ENCODE data around the gene PCP4L1.
"Not testable (repeated sequence)": the region's sequence is repeated elsewhere in the genome, so short reads cannot be mapped to it uniquely, and the experiment has no call there.

PCP4L1 gene

DNA sequence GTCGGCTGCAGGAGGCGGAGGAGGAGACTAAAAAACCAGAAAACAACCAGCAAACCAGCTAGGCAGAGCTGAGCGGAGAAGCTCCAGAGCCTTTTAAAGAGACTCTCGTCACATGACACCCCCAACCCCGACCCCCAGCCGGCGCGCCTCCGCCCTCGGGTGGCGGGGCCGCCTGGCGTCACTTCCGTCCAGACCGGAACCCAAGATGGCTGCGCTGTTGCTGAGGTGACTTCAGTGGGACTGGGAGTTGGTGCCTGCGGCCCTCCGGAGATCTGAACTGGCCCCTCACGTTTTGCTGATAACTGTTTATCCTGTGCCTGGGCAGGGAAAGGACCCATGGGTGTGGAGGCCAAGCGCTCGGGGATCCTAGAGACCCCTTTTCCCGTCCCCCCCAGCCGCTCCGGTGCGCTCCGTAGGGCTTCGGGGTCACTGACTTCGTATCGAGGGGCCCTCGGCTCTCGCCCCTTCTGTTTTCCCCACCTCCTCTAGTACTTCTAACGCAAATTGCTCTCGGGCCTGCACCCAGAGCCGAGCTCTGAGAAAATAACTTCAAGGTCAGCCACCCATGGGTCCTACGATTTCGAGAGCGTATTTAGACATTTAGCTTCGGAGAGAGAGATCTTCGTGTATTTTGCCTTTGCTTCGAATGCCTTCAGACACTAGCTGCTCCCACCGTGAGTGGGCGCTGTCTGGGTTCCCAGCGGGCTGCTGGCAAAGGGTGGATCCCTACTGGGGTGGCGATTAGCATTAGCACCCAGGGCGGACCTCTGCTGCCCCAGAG is 55.8 kb downstream of the PCP4L1 start, which contains the start of gene SDHC:
Gene SDHC (plus strand): TSS at position 181 of the 781 bp plus-strand sequence. CDS start 25 bp downstream, at position 206.
- DNase-seq (ENCODE audit: low spot score): peak; percentile 83

DNA sequence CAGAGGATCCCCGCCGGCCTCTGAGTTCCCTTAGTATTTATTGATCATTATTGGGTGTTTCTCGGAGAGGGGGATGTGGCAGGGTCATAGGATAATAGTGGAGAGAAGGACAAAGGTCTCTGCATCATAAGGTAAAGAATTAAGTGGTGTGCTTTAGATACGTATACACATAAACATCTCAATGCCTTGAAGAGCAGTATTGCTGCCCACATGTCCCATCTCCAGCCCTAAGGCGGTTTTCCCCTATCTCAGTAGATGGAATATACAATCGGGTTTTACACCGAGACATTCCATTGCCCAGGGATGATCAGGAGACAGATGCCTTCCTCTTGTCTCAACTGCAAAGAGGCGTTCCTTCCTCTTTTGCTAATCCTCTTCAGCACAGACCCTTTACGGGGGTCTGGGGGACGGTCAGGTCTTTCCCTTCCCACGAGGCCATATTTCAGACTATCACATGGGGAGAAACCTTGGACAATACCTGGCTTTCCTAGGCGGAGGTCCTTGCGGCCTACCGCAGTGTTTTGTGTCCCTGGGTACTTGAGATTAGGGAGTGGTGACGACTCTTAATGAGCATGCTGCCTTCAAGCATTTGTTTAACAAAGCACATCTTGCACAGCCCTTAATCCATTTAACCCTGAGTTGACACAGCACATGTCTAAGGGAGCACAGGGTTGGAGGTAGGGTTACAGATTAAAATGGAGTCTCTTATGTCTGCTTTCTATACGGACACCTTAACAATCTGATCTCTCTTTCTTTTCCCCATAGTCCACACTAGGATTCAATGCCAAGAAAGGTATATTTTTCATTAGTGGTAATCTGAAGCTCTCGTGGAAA is 57.5 kb downstream of the PCP4L1 start:
- DNase-seq (ENCODE audit: low spot score): not testable (repeated sequence)

DNA sequence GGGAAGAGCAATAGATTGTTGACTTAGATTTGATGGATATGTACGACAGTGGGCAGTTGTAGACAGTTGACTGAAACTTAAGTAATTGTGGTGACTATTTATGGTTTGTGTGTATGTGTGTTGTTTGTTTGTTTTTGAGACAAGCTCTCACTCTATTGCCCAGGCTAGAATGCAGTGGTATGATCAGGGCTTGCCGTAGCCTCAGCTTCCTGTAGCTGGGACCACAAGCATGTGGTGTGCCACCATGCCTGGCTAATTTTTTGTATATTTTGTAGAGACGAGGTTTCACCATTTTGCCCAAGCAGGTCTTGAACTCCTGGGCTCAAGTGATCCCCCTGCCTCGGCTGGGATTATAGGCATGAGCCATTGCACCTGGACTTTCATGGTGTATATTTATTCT is 65.5 kb downstream of the PCP4L1 start:
- no peak for DNase-seq (ENCODE audit: low spot score)

DNA sequence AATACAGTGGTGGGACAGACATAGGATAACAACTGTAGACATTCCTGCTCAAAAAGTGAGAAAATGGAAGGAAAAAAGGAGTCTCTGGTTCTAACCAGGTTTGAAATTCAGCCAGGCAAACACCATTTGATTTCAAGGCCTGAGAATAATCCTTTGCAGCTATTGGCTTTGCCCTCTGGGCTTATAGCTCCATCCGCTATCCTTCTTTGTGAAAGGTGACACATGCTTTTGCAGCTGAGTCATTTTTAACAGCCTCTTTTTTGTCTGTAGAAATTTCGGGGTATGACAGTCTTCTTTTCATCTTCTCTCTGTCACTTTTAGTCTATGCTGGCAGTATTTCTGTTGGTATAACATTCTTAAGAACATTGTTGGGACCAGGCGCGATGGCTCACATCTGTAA is 71.8 kb downstream of the PCP4L1 start:
- DNase-seq (ENCODE audit: low spot score): peak; percentile 5

DNA sequence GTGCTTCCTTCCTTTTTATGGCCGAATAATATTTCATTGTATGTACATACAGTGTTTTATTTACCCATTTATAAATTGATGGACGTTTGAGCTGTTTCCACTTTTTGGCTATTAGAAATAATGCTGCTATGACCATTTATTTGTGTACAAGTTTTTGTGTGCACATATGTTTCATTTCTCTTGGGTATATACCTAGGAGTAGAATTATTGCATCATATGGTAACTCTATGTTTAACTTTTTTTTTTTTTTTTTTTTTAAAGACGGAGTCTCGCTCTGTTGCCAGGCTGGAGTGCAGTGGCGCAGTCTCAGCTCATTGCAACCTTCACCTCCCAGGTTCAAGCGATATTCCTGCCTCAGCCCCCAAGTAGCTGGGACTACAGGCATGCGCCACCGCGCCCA is 74.6 kb downstream of the PCP4L1 start:
- no peak for DNase-seq (ENCODE audit: low spot score)
